HepG2 (cell line): ENCODE measurements around the gene PLG. TPM values are rescaled to one million over a fixed set of nuclear protein-coding genes. Genes with fewer than 3 reads are reported as not detected.
A peak's percentile ranks its signal among the peaks of the same experiment; 100 is the strongest.

Source experiments
- ATAC-seq: fragments of 200-7000 bp; cut with Tn5 transposase; 3 replicates; pipeline ENCODE4 v1.9.1; 2020; ENCODE audit warnings: mild to moderate bottlenecking, moderate library complexity
- BruUV-seq: library from RNA; stranded (reverse); fragments of 400-500 nt; replicated peaks from 2 replicates; lab custom pipeline; 2021; lab: Mats Ljungman, UMichigan
- CTCF ChIA-PET: fragments of 300-600 bp; formaldehyde crosslinking; extraction: SDS; loops from one replicate; lab custom pipeline; 2021; ENCODE audit warnings: low total read pairs, inconsistent platforms, low intra/inter-chr PET ratio; lab: Yijun Ruan, JAX
- POLR2A ChIA-PET: fragments of 350-600 bp; sonication (Branson Sonifier 250); formaldehyde crosslinking; loops from one replicate; lab custom pipeline; 2020; ENCODE audit warnings: antibody characterized with exemption, inconsistent platforms; lab: Yijun Ruan, JAX
- DNase-seq: peaks from one replicate; pipeline ENCODE4 v3.0.0-alpha.2; 2015; ENCODE audit warnings: low spot score
- FAIRE-seq: peaks from 3 replicates; lab custom pipeline; 2011; peaks lifted over from hg19 to GRCh38; lab: Jason Lieb, UNC
- H2AFZ ChIP-seq: one replicate; pipeline ENCODE4 v1.6.1; 2011; ENCODE audit warnings: low read length, inconsistent platforms
- H3K27ac ChIP-seq: fragments of 300-600 bp; 3 replicates; pipeline ENCODE4 v1.8.0; 2011; ENCODE audit warnings: mixed run types, mild to moderate bottlenecking, mixed read lengths, low read length, inconsistent platforms; ENCODE audit not compliant: insufficient read depth; ENCODE audit errors: extremely low read length
- H3K27me3 ChIP-seq, 2 experiments: fragments of 200-600 bp in 1 of 2; 2 replicates in 1 of 2; 3 replicates in 1 of 2; pipeline versions ENCODE4 v1.6.0 to v1.8.0; 2011; ENCODE audit warnings: low read length in 2 of 2, mild to moderate bottlenecking in 2 of 2, moderate library complexity in 2 of 2, inconsistent platforms in 1 of 2; ENCODE audit not compliant: insufficient read depth in 2 of 2, control insufficient read depth in 1 of 2
- H3K36me3 ChIP-seq, 2 experiments: fragments of 200-600 bp in 1 of 2; replicated peaks in 1 of 2; 2 replicates in 1 of 2; 3 replicates in 1 of 2; pipeline versions ENCODE4 v1.5.1 to v1.8.0; 2011; ENCODE audit warnings: low read length in 2 of 2, inconsistent platforms in 1 of 2; ENCODE audit not compliant: insufficient read depth in 2 of 2, control insufficient read depth in 1 of 2
- H3K4me1 ChIP-seq: 2 replicates; pipeline ENCODE4 v1.5.1; 2012; ENCODE audit warnings: low read length, inconsistent platforms; ENCODE audit not compliant: insufficient read depth
- H3K4me2 ChIP-seq: 2 replicates; pipeline ENCODE4 v1.6.0; 2011; ENCODE audit warnings: low read depth, low read length, inconsistent platforms
- H3K4me3 ChIP-seq, 3 experiments: fragments of 200-600 bp in 1 of 3; sonication (generic), shearing (Covaris generic) in 1 of 3; replicated peaks in 1 of 3; 2 replicates each; pipeline ENCODE4 v1.5.1; 2011 to 2016; ENCODE audit warnings: low read length in 3 of 3, inconsistent platforms in 2 of 3, low read depth in 2 of 3, mild to moderate bottlenecking in 2 of 3, control low read depth in 1 of 3, mixed read lengths in 1 of 3; ENCODE audit not compliant: insufficient read depth in 1 of 3
- H3K79me2 ChIP-seq: one replicate; pipeline ENCODE4 v1.6.1; 2011; ENCODE audit warnings: low read length, inconsistent platforms; ENCODE audit not compliant: insufficient read depth
- H3K9ac ChIP-seq: 2 replicates; pipeline ENCODE4 v1.6.0; 2011; ENCODE audit warnings: mild to moderate bottlenecking, low read depth, low read length, inconsistent platforms; ENCODE audit not compliant: insufficient read depth
- H3K9me3 ChIP-seq: 2 replicates; pipeline ENCODE4 v1.5.1; 2012; ENCODE audit warnings: mild to moderate bottlenecking, low read length
- H4K20me1 ChIP-seq: 2 replicates; pipeline ENCODE4 v1.6.0; 2011; ENCODE audit warnings: inconsistent platforms, mild to moderate bottlenecking, low read length, moderate library complexity; ENCODE audit not compliant: insufficient read depth
- ATF7 ChIP-seq, 2 experiments: fragments of 450-650 bp in 1 of 2; sonication (generic) in 1 of 2; formaldehyde crosslinking in 1 of 2; IDR thresholded peaks; 2 replicates each; pipeline versions ENCODE4 v1.4.0 to v1.6.1; 2016 to 2020; ENCODE audit warnings: antibody characterized with exemption in 1 of 2, mild to moderate bottlenecking in 1 of 2, missing genetic modification reagents in 1 of 2
- EHMT2 ChIP-seq: fragments of 200-600 bp; sonication (generic); IDR thresholded peaks from 2 replicates; pipeline ENCODE4 v1.7.0; 2017; ENCODE audit warnings: antibody characterized with exemption, low read depth, low read length, borderline replicate concordance
- FOXK2 ChIP-seq: fragments of 450-650 bp; IDR thresholded peaks from 2 replicates; pipeline ENCODE4 v1.6.1; 2016
- FOXM1 ChIP-seq: sonication (generic); formaldehyde crosslinking; IDR thresholded peaks from 2 replicates; pipeline ENCODE4 v1.5.0; 2020; ENCODE audit warnings: missing genetic modification reagents
- HES4 ChIP-seq: sonication (generic); formaldehyde crosslinking; IDR thresholded peaks from 2 replicates; pipeline ENCODE4 v1.9.0; 2021; ENCODE audit warnings: mild to moderate bottlenecking, missing genetic modification reagents, borderline replicate concordance
- ZFP1 ChIP-seq: IDR thresholded peaks from 2 replicates; pipeline ENCODE4 v1.6.1; 2016
- ZFP37 ChIP-seq: sonication (generic); formaldehyde crosslinking; IDR thresholded peaks from 2 replicates; pipeline ENCODE4 v1.4.0; 2020; ENCODE audit warnings: missing genetic modification reagents, borderline replicate concordance
- ZFY ChIP-seq: sonication (generic); formaldehyde crosslinking; IDR thresholded peaks from 2 replicates; pipeline ENCODE4 v1.4.0; 2020; ENCODE audit warnings: missing genetic modification reagents
- ZNF230 ChIP-seq: sonication (generic); formaldehyde crosslinking; IDR thresholded peaks from 2 replicates; pipeline ENCODE4 v1.4.0; 2020; ENCODE audit warnings: mild to moderate bottlenecking, missing genetic modification reagents
- ZNF253 ChIP-seq: sonication (generic); formaldehyde crosslinking; IDR thresholded peaks from 2 replicates; pipeline ENCODE4 v1.8.0; 2022; ENCODE audit warnings: mild to moderate bottlenecking, missing genetic modification reagents, borderline replicate concordance
- ZNF451 ChIP-seq: sonication (generic); formaldehyde crosslinking; IDR thresholded peaks from 2 replicates; pipeline ENCODE4 v1.5.0; 2020; ENCODE audit warnings: mild to moderate bottlenecking, missing genetic modification reagents
- ZNF7 ChIP-seq: IDR thresholded peaks from 2 replicates; pipeline ENCODE4 v1.6.1; 2016; ENCODE audit warnings: missing biosample characterization, missing genetic modification reagents
- ZNF709 ChIP-seq: sonication (generic); formaldehyde crosslinking; IDR thresholded peaks from 2 replicates; pipeline ENCODE4 v1.5.0; 2020; ENCODE audit warnings: mild to moderate bottlenecking, missing genetic modification reagents
- WGBS: methylation state at CpG from one replicate; pipeline ENCODE4 v1.1.6; 2017; ENCODE audit warnings: low lambda C conversion rate; 5-methylcytosine and 5-hydroxymethylcytosine counted together
- in situ Hi-C: cut with HindIII; loops from 2 replicates; pipeline ENCODE4 v1.10.0; 2017; ENCODE audit warnings: low pct_unique_long_range_greater_than_20kb; ENCODE audit not compliant: extremely low pct_ligation_motif_present
- intact Hi-C: fragments of 100-400 bp; cut with micrococcal nuclease; formaldehyde crosslinking; loops from one replicate; pipeline ENCODE4 v1.10.0; 2022; ENCODE audit not compliant: unreplicated experiment
- polyA plus RNA-seq, 8 experiments: library from polyadenylated mRNA; depleted of rRNA in 3 of 8; stranded (reverse) in 7 of 8; unstranded in 1 of 8; fragments of >200 nt; fragmentation: Illumina TruSeq in 4 of 8; extraction: Trizol in 4 of 8; gene quantifications; 2 replicates each; pipeline versions ENCODE4 v1.2.1 to v1.2.3, GENCODE V29; 2011 to 2016; ENCODE audit warnings: low read depth in 4 of 8, missing spikeins in 1 of 8, mixed read lengths in 1 of 8; ENCODE audit not compliant: insufficient read depth in 1 of 8
- total RNA-seq, 5 experiments: library from RNA; depleted of rRNA; stranded (reverse); fragments of >200 nt; fragmentation: Illumina TruSeq; extraction: Trizol; gene quantifications; 2 replicates each; pipeline ENCODE4 v1.2.3, GENCODE V29; 2016; ENCODE audit warnings: low read depth in 1 of 5
- TF ChIP-seq, protein P1 (sequence below): IDR thresholded peaks from 2 replicates; pipeline ENCODE4 v1.6.1; 2016; ENCODE audit warnings: missing biosample characterization, missing genetic modification reagents, low read depth
- TF ChIP-seq, protein P2 (sequence below): sonication (generic); formaldehyde crosslinking; IDR thresholded peaks from 2 replicates; pipeline ENCODE4 v1.4.0; 2020; ENCODE audit warnings: mild to moderate bottlenecking, missing genetic modification reagents
- TF ChIP-seq, protein P3 (sequence below): sonication (generic); formaldehyde crosslinking; IDR thresholded peaks from 2 replicates; pipeline ENCODE4 v1.4.0; 2020; ENCODE audit warnings: missing genetic modification reagents

PLG gene
- total and polyA plus RNA-seq, 2 of the 13 experiments (the other 11 are each of a cell fraction or from before 2014, with no cell fraction given) = 1.7 to 10.7 TPM

DNA sequence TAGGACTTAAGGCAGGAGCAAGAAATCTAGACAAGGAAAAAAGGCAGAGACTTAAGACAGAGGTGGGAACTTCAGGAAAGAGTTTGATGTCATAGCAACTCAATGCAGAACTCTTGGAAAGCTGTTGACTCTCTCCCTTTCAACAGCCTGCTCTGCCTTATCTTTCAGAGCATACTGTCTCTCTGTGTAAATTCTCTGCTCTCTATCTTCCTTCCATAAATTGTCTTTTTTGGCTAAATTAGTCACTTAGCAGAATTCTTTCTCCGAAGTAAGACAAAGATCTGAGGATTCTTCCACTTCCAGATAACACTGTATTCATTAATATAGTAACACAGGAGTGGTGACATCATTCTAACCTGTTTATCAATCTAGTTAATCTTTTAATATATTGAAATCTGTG, 80.2 kb downstream of the PLG start:
- no TSS peak for BruUV-seq
- DNase-seq (no peak), ATAC-seq (no peak), FAIRE-seq (no peak)
- Histone ChIP-seq H3K36me3 (no peaks in the 10 kb centered on the region), H3K9me3 (no peaks in the 10 kb centered on the region), H3K4me3 (no peak overlapping the region), H3K4me2 (no peak overlapping the region), H3K27me3 (peaks cover 0 to 3% of the 10 kb centered on the region in 2 experiments; a peak in 1 of 5 replicates), H2AFZ (no peak overlapping the region), H3K4me1 (no peaks in the 10 kb centered on the region), H3K79me2 (no peaks in the 10 kb centered on the region), H3K27ac (no peak overlapping the region), H4K20me1 (no peaks in the 10 kb centered on the region), H3K9ac (no peak overlapping the region)
- intact Hi-C loops = no loop called here
- WGBS = 0% methylated on average over 1 of the region's 1 CpG
- in situ Hi-C loops = no loop called here
- ChIA-PET CTCF (no interaction called here), POLR2A (no interaction called here)
- TF ChIP-seq ZFP37 (no peak), ATF7 (IDR thresholded peaks at IDR 0.05) (peak; percentile 48), ATF7 (CRISPR knock-in tag; IDR thresholded peaks at IDR 0.05) (no peak)

DNA sequence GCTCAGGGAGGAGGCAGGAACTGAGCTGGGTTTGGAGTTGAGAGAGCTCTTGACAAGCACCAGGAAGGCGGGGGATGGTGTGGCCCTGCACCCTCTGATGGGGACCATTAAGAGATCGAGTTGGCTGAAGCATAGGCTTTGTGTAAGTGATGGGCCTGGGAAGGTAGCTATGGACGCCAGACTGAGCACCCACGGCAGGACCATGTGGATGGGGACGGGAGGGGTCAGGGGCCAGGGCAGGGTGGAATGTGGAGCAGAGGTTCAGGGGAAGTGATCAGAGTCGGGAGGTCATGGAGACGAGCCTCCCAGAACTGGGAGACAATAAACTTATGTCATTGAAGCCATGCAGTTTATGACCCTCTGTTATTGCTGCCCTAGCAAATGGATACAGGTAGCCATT, 81.7 kb downstream of the PLG start:
- WGBS = 6% methylated on average over 7 of the region's 7 CpGs
- no peaks in the 10 kb centered on the region for H3K4me1 ChIP-seq
- no peak overlapping the region for H3K4me2 ChIP-seq
- FAIRE-seq (no peak), ATAC-seq (no peak), DNase-seq (no peak)
- ChIA-PET CTCF (no interaction called here), POLR2A (no interaction called here)
- H3K9ac ChIP-seq = no peak overlapping the region
- intact Hi-C loops = no loop called here
- no peaks in the 10 kb centered on the region for H3K9me3 ChIP-seq
- H3K27me3 ChIP-seq = peaks cover 0 to 3% of the 10 kb centered on the region in 2 experiments; a peak in 1 of 5 replicates
- no peak overlapping the region for H2AFZ ChIP-seq
- in situ Hi-C loops = no loop called here
- no peak overlapping the region for H3K27ac ChIP-seq
- H3K36me3 ChIP-seq = no peaks in the 10 kb centered on the region
- H3K4me3 ChIP-seq = no peak overlapping the region
- no TSS peak for BruUV-seq
- no peaks in the 10 kb centered on the region for H4K20me1 ChIP-seq
- H3K79me2 ChIP-seq = no peaks in the 10 kb centered on the region
- TF ChIP-seq ZNF709 (CRISPR knock-in tag) (no peak), FOXM1 (CRISPR knock-in tag) (no peak), HES4 (CRISPR knock-in tag) (no peak), ZFP1 (CRISPR knock-in tag) (no peak), ZNF253 (CRISPR knock-in tag) (no peak), EHMT2 (no peak), FOXK2 (no peak), ZNF230 (CRISPR knock-in tag) (no peak), ZFY (CRISPR knock-in tag) (no peak), ZNF7 (CRISPR knock-in tag) (no peak), ZNF451 (no peak)
- TF ChIP-seq, protein P1, sequence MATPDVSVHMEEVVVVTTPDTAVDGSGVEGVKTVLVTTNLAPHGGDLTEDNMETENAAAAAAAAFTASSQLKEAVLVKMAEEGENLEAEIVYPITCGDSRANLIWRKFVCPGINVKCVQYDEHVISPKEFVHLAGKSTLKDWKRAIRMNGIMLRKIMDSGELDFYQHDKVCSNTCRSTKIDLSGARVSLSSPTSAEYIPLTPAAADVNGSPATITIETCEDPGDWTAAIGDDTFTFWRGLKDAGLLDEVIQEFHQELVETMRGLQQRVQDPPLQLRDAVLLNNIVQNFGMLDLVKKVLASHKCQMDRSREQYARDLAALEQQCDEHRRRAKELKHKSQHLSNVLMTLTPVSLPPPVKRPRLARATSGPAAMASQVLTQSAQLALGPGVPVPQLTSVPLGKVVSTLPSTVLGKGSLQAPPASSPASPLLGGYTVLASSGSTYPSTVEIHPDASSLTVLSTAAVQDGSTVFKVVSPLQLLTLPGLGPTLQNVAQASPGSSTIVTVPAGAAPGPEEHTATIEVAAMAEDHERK = no peak
- TF ChIP-seq, protein P2, sequence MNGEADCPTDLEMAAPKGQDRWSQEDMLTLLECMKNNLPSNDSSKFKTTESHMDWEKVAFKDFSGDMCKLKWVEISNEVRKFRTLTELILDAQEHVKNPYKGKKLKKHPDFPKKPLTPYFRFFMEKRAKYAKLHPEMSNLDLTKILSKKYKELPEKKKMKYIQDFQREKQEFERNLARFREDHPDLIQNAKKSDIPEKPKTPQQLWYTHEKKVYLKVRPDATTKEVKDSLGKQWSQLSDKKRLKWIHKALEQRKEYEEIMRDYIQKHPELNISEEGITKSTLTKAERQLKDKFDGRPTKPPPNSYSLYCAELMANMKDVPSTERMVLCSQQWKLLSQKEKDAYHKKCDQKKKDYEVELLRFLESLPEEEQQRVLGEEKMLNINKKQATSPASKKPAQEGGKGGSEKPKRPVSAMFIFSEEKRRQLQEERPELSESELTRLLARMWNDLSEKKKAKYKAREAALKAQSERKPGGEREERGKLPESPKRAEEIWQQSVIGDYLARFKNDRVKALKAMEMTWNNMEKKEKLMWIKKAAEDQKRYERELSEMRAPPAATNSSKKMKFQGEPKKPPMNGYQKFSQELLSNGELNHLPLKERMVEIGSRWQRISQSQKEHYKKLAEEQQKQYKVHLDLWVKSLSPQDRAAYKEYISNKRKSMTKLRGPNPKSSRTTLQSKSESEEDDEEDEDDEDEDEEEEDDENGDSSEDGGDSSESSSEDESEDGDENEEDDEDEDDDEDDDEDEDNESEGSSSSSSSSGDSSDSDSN = no peak
- TF ChIP-seq, protein P3, sequence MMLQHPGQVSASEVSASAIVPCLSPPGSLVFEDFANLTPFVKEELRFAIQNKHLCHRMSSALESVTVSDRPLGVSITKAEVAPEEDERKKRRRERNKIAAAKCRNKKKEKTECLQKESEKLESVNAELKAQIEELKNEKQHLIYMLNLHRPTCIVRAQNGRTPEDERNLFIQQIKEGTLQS (CRISPR knock-in tag) = no peak
